ENCODE results near the gene MAP3K12.

MAP3K12 gene

GRCh38 chr12:53508534-53509170, 9.4 kb upstream of the MAP3K12 start:
- in situ Hi-C loops (cut with MboI; ENCODE audit: low sequenced_read_pairs), result no loop called here

GRCh38 chr12:53507603-53507885, 8.3 kb upstream of the MAP3K12 start:
- in situ Hi-C loops (cut with MboI; ENCODE audit: low sequenced_read_pairs), result no loop called here

DNA sequence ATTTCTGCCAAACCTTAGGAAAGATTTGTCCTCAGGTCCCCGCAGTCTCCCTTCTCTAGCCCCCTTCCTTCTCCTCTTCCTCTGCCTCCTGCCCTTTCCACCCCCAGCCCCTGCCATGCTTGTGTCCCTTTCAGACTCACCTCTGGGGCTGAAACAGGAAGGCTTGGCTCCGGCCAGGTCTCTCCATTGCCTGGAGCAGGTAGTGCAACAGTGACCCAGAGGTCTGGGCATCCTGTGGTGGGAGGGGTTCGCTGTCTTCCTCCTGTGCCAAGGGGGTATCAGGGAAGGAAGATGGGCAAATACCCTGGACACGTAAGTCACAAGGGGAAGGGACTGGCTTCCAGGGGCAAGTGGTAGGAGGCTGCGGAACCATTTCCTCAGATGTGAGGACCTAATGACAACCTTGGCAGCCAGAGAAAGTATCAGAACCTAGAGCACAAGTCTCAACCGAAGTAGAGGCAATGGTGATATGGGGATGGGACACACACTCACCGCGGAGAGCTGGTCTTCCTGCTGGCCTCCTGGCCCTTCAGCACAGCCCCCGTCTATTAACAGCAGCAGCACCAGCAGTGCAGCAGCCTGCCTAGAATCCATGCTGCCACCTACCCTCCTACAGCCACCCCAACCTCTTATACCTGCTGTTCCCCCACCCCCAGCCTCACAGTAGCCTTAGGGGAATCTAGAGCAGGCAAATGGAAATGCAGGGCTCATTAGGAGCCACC, 7.8 kb upstream of the MAP3K12 start, which contains the start of gene NPFF:
Gene NPFF, minus strand, starts transcription at position 604 of the 722 bp plus-strand sequence. Its CDS starts 10 bp downstream, at position 594.
- in situ Hi-C loops (cut with MboI; ENCODE audit: low sequenced_read_pairs), result no loop called here

- in situ Hi-C loops (cut with MboI; ENCODE audit: low sequenced_read_pairs), result no loop called here
Observed at GRCh38 chr12:53506450-53506785, 7.2 kb upstream of the MAP3K12 start.

DNA sequence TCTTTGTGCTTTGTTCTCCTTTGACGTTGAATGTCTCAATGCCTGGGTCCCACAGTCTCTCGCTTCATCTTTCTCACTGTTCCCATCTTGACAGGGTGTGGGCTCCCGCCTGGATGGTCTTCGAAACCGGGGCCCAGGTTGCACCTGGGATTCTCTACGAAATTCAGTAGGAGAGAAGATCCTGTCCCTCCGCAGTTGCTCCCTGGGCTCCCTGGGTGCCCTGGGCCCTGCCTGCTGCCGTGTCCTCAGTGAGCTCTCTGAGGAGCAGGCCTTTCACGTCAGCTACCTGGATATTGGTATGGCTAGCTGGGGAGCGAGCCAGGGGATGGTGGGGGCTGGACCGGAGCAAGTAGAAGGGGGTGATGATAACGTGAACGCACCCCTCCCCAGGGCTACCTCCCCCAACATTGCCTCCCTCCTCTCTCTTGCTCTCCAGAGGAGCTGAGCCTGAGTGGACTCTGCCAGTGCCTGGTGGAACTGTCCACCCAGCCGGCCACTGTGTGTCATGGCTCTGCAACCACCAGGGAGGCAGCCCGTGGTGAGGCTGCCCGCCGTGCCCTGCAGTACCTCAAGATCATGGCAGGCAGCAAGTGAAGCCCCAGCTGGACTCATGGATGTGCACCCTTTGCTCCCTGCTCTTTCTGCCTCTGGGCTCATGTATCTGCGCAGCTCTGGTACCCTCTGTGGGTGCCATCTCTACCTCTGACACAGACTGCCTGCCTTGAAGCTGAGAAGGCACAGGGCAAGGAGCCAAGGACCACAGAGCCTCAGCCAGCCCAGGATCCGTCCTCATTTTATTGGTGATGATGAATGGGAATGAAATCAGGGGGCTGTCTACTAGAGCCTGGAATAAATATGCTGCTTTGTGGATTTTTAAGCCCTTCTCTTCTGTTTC, 6.5 kb upstream of the MAP3K12 start:
- in situ Hi-C loops (cut with MboI; ENCODE audit: low sequenced_read_pairs), result no loop called here

GRCh38 chr12:53505086-53505485, 5.8 kb upstream of the MAP3K12 start:
- in situ Hi-C loops (cut with MboI; ENCODE audit: low sequenced_read_pairs), result no loop called here

GRCh38 chr12:53504004-53504920, 5.0 kb upstream of the MAP3K12 start:
- in situ Hi-C loops (cut with MboI; ENCODE audit: low sequenced_read_pairs), result no loop called here

- in situ Hi-C loops (cut with MboI; ENCODE audit: low sequenced_read_pairs), result no loop called here
Observed at GRCh38 chr12:53502983-53503728, 3.9 kb upstream of the MAP3K12 start.

DNA sequence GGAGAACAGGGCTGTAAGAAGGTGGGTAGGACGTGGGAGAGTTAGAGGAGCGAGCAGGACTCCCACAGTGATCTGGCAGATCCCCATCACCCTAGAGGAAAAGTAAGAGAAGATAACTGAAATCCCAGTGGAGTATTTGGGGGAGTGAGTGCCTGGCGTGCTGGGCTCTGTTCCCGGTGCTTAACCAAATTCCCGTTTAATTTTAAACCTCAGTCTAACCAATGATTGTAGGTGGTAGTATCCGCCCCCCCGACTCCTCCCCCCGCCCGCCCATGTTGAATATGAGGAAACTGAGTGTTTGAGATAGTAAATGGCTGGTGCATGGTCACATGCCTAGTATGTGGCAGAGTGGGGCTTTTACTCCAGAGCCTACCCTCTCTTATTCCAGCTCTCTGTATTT, 3.1 kb upstream of the MAP3K12 start:
- in situ Hi-C loops (cut with MboI; ENCODE audit: low sequenced_read_pairs), result no loop called here

DNA sequence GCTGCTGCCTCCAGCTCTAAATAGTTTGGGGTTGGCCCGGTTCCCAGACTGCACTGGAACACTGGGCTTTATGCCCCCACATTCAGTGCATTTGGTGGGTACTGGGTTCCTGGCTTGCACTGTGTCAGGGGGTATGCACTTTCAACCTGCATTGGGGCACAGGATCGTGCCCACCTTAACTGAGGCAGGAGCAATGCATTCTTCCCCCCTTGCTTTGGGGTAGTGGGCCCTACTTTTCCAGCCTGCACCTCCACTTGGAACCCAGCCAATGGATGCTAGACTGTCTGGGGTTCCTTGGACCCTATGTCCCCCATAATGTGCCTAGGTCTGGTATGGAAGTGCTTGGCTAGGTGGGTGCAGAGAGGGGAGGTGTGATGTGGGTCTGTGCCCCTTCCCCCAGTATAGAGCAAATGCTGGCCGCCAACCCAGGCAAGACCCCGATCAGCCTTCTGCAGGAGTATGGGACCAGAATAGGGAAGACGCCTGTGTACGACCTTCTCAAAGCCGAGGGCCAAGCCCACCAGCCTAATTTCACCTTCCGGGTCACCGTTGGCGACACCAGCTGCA, 2.4 kb upstream of the MAP3K12 start:
- in situ Hi-C loops (cut with MboI; ENCODE audit: low sequenced_read_pairs), result no loop called here

DNA sequence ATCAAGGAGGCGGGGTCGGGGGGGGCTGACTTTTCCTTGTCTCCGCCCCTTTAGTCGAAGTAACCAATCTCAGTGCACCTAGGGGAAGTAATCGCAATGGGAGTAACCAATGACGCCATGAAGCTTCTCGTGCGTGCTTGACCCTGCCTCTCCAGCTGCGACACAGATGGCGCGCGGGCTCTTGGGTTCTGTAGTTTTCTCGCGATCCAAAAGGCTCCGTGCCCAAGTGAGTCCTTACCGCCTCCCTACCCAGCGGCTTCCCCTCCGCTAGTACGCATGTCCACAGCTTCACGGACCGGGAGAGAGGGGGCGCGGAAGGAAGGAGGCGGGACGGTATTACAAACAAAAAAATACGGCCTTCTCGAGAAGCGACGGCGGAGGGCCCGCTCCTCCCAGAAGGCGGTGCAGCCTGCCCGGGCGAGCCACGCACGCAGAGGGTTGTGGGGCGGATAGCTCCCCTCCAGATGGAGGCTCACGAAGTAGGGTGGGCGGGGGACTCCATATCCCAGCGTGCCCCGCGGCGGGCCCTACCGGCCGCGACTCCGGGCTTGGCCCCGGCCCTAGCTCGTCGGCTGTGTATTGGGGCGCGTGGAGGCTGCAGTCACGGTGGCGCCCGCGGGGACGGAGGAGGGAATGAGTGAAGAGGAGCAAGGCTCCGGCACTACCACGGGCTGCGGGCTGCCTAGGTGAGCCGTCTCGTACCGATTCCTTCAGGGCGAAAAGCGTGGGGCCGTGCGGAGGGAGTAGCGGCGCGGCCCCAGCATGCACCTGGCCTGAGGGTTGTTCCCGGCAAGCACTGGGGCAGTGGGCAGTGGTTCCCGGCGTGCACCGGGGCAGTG, 1.7 kb upstream of the MAP3K12 start, which contains the start of gene TARBP2:
Gene TARBP2, plus strand, starts transcription at position 508 of the 839 bp plus-strand sequence. Its CDS starts 126 bp downstream, at position 634.
- in situ Hi-C loops (cut with MboI; ENCODE audit: low sequenced_read_pairs), result no loop called here

GRCh38 chr12:53500142-53500775, 1.0 kb upstream of the MAP3K12 start:
- in situ Hi-C loops (cut with MboI; ENCODE audit: low sequenced_read_pairs), result no loop called here

GRCh38 chr12:53498235-53498630, 1.0 kb downstream of the MAP3K12 start:
- in situ Hi-C loops (cut with MboI; ENCODE audit: low sequenced_read_pairs), result no loop called here

- in situ Hi-C loops (cut with MboI; ENCODE audit: low sequenced_read_pairs), result no loop called here
Observed at GRCh38 chr12:53497461-53497860, 1.8 kb downstream of the MAP3K12 start.

DNA sequence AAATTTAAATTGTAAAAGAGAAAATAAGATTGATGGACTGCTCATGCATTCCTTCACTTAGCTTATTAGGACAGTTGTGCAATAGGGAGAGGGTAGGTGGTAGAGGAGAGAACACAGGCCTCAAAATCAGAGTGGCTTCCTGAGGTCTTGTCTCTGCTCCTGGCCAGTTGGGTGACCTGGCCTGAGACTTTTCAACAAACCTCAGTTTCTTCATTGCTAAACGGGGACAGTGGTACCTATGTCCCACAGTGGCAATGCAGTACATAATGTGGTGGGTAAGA, 2.6 kb downstream of the MAP3K12 start:
- in situ Hi-C loops (cut with MboI; ENCODE audit: low sequenced_read_pairs), result no loop called here

DNA sequence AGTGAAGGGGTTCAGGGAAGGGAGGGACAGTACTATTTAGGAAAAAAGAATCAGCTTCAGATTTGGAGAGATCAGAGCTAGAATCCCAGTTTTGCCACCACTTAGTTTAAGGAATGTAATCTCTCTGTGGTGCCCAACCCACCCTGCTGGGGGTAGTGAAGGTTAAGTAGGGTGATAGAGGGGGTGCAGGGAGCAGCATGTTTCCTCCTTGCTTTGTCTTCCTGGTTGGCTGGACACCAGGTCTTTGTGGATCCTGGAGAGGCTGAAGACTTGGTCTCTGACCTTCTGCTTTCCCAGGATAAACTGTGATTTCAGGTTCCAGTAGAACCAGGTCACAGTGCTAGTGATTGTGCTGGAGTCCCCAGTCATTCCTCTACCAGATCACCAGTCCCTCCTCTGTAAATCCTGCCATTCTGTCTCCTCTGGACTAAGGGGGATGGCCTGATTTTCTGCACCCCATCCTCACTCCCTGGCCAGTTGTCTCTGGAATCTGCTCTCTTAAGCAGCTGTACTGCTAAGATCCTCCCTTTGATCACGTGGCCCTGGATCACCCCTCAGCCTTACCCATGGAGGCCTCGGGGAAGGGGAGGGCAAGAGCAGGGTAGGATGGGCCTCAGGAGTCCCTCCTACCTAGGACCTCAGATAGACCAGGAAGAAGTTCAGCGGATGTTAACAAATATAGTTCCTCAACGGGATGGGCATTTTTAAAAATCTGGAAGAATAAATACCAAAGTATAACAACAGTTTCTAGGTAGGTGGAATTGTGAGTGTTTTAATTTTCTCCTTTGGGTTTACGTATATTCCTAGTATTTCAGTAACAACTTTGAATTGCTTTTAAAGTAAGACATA, 3.1 kb downstream of the MAP3K12 start:
- in situ Hi-C loops (cut with MboI; ENCODE audit: low sequenced_read_pairs), result no loop called here

GRCh38 chr12:53493610-53494391, 5.5 kb downstream of the MAP3K12 start:
- in situ Hi-C loops (cut with MboI; ENCODE audit: low sequenced_read_pairs), result no loop called here

All from HL-60/S4 treated with phorbol 12-myristate 13-acetate at 8.2 ng/mL for 4 days and 3 days (cell line).